ENCODE results near the gene CSNK1E. TPM values are rescaled to one million over a fixed set of nuclear protein-coding genes. Genes with fewer than 3 reads are reported as not detected.

The CSNK1E gene
- total RNA-seq, 4 donors from 2014 or later = 29.8 to 66.3 (median 40.3) TPM

GRCh38 chr22:38257650-38258250 lies 59.5 kb downstream of the CSNK1E start:
- H3K9me3 ChIP-seq = no peaks in the 10 kb centered on the region
- H3K4me1 ChIP-seq = peaks cover 74 to 78% of the 10 kb centered on the region in 2 donors
- intact Hi-C loops (cut with DNase I; ENCODE audit: low total_unique reads) (no loop called here), in situ Hi-C loops (cut with MboI; ENCODE audit: low sequenced_read_pairs in 4 of 4) (loop anchor here in 1 of 4 donors (25.0 kb wide), 1 partner anchor 105 kb away; no protein-coding TSS in a partner anchor)
- no peak for TF ChIP-seq POLR2A (IDR thresholded peaks at IDR 0.05)
- no peak for TF ChIP-seq CTCF (IDR thresholded peaks at IDR 0.05 in 4 of 5, conservative IDR thresholded peaks at IDR 0.05 in 1 of 5)
- peak overlapping the region; percentile 51 to 79 (median 77) for H3K27ac ChIP-seq
- ATAC-seq = no peak
- no peaks in the 10 kb centered on the region for H3K27me3 ChIP-seq
- peak overlapping the region in 3 of 4 donors; percentile 11 to 16 (median 15) for H3K4me3 ChIP-seq
- H3K36me3 ChIP-seq = no peaks in the 10 kb centered on the region
- DNase-seq = no peak

GRCh38 chr22:38257181-38257580 lies 60.1 kb downstream of the CSNK1E start:
- H3K27ac ChIP-seq = peak overlapping the region; percentile 51 to 79 (median 77)
- H3K9me3 ChIP-seq = no peaks in the 10 kb centered on the region
- no peaks in the 10 kb centered on the region for H3K27me3 ChIP-seq
- no peaks in the 10 kb centered on the region for H3K36me3 ChIP-seq
- DNase-seq (no peak), ATAC-seq (peak in 1 of 2 donors; percentile 32)
- in situ Hi-C loops (cut with MboI; ENCODE audit: low sequenced_read_pairs in 4 of 4) = loop anchor here in 1 of 4 donors (25.0 kb wide), 1 partner anchor 105 kb away; no protein-coding TSS in a partner anchor
- H3K4me3 ChIP-seq = peak overlapping the region; percentile 11 to 20 (median 16)
- intact Hi-C loops (cut with DNase I; ENCODE audit: low total_unique reads) = no loop called here
- H3K4me1 ChIP-seq = peaks cover 72% of the 10 kb centered on the region in 2 donors
- no peak for TF ChIP-seq CTCF (IDR thresholded peaks at IDR 0.05 in 4 of 5, conservative IDR thresholded peaks at IDR 0.05 in 1 of 5)
- TF ChIP-seq POLR2A (IDR thresholded peaks at IDR 0.05) = no peak

- H3K36me3 ChIP-seq = no peaks in the 10 kb centered on the region
- H3K27ac ChIP-seq = peak overlapping the region in 3 of 4 donors; percentile 76 to 79 (median 78)
- in situ Hi-C loops (cut with MboI; ENCODE audit: low sequenced_read_pairs in 4 of 4) = loop anchor here in 1 of 4 donors (25.0 kb wide), 1 partner anchor 107 kb away; no protein-coding TSS in a partner anchor
- no peak overlapping the region for H3K4me3 ChIP-seq
- DNase-seq (no peak), ATAC-seq (no peak)
- H3K9me3 ChIP-seq = no peaks in the 10 kb centered on the region
- no peak for TF ChIP-seq POLR2A (IDR thresholded peaks at IDR 0.05)
- no peak for TF ChIP-seq CTCF (IDR thresholded peaks at IDR 0.05 in 4 of 5, conservative IDR thresholded peaks at IDR 0.05 in 1 of 5)
- no peaks in the 10 kb centered on the region for H3K27me3 ChIP-seq
- H3K4me1 ChIP-seq = peaks cover 66 to 70% of the 10 kb centered on the region in 2 donors
- intact Hi-C loops (cut with DNase I; ENCODE audit: low total_unique reads) = no loop called here
Measured at GRCh38 chr22:38255697-38256096, 61.5 kb downstream of the CSNK1E start.

- Histone ChIP-seq H3K9me3 (no peaks in the 10 kb centered on the region), H3K27ac (peak overlapping the region in 1 of 4 donors; percentile 37), H3K27me3 (no peaks in the 10 kb centered on the region), H3K36me3 (peaks cover 0 to 14% of the 10 kb centered on the region in 2 donors), H3K4me1 (peaks cover 48 to 56% of the 10 kb centered on the region in 2 donors), H3K4me3 (no peak overlapping the region)
- DNase-seq = no peak
- in situ Hi-C loops (cut with MboI; ENCODE audit: low sequenced_read_pairs in 4 of 4) (loop anchor here in 1 of 4 donors (25.0 kb wide), 1 partner anchor 111 kb away; no protein-coding TSS in a partner anchor), intact Hi-C loops (cut with DNase I; ENCODE audit: low total_unique reads) (no loop called here)
- TF ChIP-seq POLR2A (IDR thresholded peaks at IDR 0.05) = no peak
- TF ChIP-seq CTCF (IDR thresholded peaks at IDR 0.05 in 4 of 5, conservative IDR thresholded peaks at IDR 0.05 in 1 of 5) = no peak
- ATAC-seq = no peak
Measured at GRCh38 chr22:38251341-38251692, 65.9 kb downstream of the CSNK1E start.

All from gastrocnemius medialis (tissue), 4 donors.